ENCODE data around the gene NAXE. TPM values are rescaled to one million over a fixed set of nuclear protein-coding genes. Genes with fewer than 3 reads are reported as not detected.

NAXE gene
- total and polyA plus RNA-seq, 9 donors: 43.5 to 85.4 (median 65.4) TPM

- TF ChIP-seq EP300 (IDR thresholded peaks at IDR 0.05): no peak
- TF ChIP-seq POLR2A (IDR thresholded peaks at IDR 0.05): no peak
- TF ChIP-seq CTCF (IDR thresholded peaks at IDR 0.05): no peak
- Histone ChIP-seq H3K27me3 (no peaks in the 10 kb centered on the region), H3K4me1 (ENCODE audit: insufficient read depth) (no peaks in the 10 kb centered on the region), H3K36me3 (no peaks in the 10 kb centered on the region), H3K27ac (no peak overlapping the region), H3K9me3 (no peaks in the 10 kb centered on the region), H3K4me3 (no peak overlapping the region)
- 78 to 88% (median 79%) methylated on average over 7 of the region's 8 CpGs for WGBS, 3 donors
- intact Hi-C loops (cut with DNase I): no loop called here
- DNase-seq: peak in 1 of 5 donors; percentile 8
These were observed 32.3 kb upstream of the NAXE start for GRCh38 chr1:156559086-156559796.

- TF ChIP-seq EP300 (IDR thresholded peaks at IDR 0.05): no peak
- no peak for TF ChIP-seq POLR2A (IDR thresholded peaks at IDR 0.05)
- TF ChIP-seq CTCF (IDR thresholded peaks at IDR 0.05): no peak
- Histone ChIP-seq H3K27ac (no peak overlapping the region), H3K9me3 (no peaks in the 10 kb centered on the region), H3K4me3 (no peak overlapping the region), H3K36me3 (no peaks in the 10 kb centered on the region), H3K27me3 (no peaks in the 10 kb centered on the region), H3K4me1 (ENCODE audit: insufficient read depth) (no peaks in the 10 kb centered on the region)
- 57 to 84% (median 75%) methylated on average over 5 of the region's 5 CpGs for WGBS, 3 donors
- intact Hi-C loops (cut with DNase I): no loop called here
- DNase-seq: no peak
These were observed 31.7 kb upstream of the NAXE start for GRCh38 chr1:156559797-156560385.

DNA sequence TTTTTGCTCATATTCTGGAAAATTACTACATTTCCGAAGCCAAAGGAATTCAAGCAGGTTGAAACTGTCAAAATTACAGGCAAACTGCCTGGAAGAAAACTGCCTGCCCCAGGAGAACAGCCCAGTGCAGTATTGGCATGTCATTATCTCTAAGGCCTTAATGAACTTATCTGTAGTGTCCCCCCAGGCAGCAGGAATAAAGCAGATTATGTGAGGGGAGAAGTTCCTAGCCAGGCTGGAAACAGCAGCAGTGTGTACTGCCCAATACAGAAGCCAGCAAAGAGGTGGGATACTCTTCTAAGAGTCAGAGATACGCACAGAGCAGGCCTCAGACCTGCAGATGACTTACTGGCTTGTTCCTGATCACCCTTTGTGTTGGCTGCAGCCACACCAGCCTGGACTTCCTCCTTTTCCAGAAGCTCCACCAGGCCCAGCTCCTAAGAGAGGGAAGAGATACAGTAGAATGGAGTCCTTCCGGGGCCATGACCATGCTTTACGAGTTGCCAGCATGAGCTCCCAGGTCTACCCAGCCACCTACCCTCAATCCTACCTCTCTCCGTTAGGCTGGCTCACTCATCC lies 30.9 kb upstream of the NAXE start:
- Histone ChIP-seq H3K36me3 (no peaks in the 10 kb centered on the region), H3K9me3 (no peaks in the 10 kb centered on the region), H3K27me3 (no peaks in the 10 kb centered on the region), H3K4me1 (ENCODE audit: insufficient read depth) (no peaks in the 10 kb centered on the region), H3K4me3 (no peak overlapping the region), H3K27ac (no peak overlapping the region)
- 61 to 72% (median 68%) methylated on average over 5 of the region's 5 CpGs for WGBS, 3 donors
- DNase-seq: peak in 1 of 5 donors; percentile 25
- TF ChIP-seq POLR2A (IDR thresholded peaks at IDR 0.05): no peak
- TF ChIP-seq CTCF (IDR thresholded peaks at IDR 0.05): no peak
- TF ChIP-seq EP300 (IDR thresholded peaks at IDR 0.05): no peak
- intact Hi-C loops (cut with DNase I): no loop called here

DNA sequence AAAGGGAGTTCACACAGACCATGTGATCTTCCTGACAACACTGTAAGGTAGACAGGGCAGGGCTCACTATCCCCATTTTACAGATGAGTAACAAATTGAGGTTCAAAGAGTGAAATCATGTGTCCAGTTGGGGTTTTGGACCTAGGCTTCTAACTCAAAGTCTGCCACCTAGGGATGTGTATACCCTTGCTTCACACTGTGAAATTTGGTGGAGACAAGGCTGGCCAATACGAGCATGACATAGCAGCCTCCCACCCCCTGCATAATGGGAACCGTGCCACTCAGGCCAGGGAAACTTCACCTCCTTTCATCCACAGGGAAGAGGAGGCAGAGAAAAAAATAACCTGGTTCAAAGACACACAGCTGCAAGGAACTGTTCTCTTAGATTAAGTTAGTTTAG lies 26.1 kb upstream of the NAXE start:
- WGBS, 3 donors: 64 to 76% (median 66%) methylated on average over 2 of the region's 2 CpGs
- peak in 1 of 5 donors; percentile 2 for DNase-seq

More for the DNA sequence above, 26.1 kb upstream of the NAXE start:
- Histone ChIP-seq H3K9me3 (no peaks in the 10 kb centered on the region), H3K27ac (no peak overlapping the region), H3K27me3 (no peaks in the 10 kb centered on the region), H3K36me3 (no peaks in the 10 kb centered on the region), H3K4me3 (no peak overlapping the region), H3K4me1 (ENCODE audit: insufficient read depth) (no peaks in the 10 kb centered on the region)
- no peak for TF ChIP-seq CTCF (IDR thresholded peaks at IDR 0.05)
- intact Hi-C loops (cut with DNase I): no loop called here
